GM19035 (cell line): ENCODE measurements around the gene CCDC195.
A peak's percentile ranks its signal among the peaks of the same experiment; 100 is the strongest.
"Not testable (repeated sequence)": the region's sequence is repeated elsewhere in the genome, so short reads cannot be mapped to it uniquely, and the experiment has no call there.

Experiments
- ATAC-seq: cut with Tn5 transposase; IDR thresholded peaks from one replicate; pipeline ENCODE4 v1.9.1; 2021; ENCODE audit not compliant: unreplicated experiment

The CCDC195 gene

GRCh38 chr2:224691563-224691962, 24.6 kb downstream of the CCDC195 start:
- ATAC-seq, result no peak

- no peak for ATAC-seq
These were observed 25.3 kb downstream of the CCDC195 start for GRCh38 chr2:224690868-224691267.

DNA sequence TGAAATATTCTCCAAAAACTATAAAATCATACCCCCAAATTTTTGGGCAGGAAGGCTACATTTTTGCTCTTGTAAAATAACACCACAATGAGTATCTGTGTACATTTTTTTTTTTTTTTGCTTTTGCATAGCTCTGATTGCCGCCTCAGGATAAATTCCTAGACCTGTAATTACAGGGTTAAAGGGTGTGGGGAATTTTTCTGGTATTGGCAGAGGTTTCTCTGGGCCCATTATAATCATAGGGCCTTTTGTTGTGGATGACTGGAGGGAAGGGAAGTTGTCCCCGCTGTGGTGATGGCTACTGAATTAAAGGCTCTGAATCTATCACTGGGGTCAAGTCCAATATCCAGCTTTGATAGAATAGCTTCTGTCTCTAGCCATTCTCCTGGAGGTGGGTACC, 26.6 kb downstream of the CCDC195 start:
- no peak for ATAC-seq

DNA sequence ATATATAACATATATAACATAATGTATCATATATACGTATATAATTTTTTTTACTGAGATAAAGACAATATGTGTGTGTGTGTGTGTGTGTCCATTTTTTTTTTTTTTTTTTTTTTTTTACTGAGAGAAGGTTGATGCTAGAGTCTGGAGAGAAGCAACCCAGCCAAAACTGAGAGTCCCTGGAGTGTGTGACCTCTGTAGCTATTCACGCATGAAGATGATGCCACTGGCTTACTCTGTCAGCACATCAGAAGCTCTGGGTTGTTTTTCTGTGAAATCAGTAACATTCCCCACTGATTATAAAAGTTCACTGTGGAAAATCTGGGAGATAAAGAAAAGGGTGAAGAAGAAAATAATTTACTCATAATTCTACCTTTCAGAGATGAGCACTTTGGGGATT, 27.2 kb downstream of the CCDC195 start:
- no peak for ATAC-seq

DNA sequence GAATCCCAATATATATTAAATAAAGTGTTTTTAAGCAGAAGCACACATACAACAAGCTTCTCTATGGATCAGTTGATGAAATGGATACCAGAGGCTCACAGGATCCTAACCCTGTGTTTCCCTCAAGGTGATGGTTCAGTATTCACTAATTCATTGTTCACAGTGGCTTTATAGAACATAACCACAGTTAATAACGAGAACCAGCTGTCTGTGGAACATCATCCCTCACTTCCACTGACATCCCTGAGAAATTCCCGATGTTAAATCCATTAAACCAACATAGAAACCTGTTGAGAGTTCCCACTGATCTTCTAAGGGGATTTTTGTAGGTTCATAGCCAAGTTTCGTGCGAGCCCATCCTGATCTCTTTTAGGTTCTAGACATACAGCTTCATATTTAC, 29.0 kb downstream of the CCDC195 start:
- ATAC-seq, result no peak

DNA sequence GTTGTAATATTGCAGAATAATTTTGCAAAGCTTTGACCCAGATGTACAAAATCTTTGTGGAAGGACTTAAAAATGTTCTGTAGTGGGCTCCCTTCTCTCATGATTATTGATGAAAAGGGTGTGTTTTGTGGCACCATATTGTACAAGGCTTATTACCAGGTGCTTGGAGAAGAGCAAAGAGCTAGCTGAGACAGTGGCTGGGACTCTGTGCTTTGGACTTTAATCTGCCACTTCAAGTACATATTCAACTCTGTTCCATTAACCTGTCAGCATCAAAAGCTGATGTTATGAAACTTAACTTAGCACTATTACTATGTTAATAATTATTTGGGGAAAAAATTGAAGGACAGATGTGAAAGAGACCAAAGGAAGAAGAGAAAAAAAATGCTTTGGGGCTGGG, 31.0 kb downstream of the CCDC195 start:
- no peak for ATAC-seq

DNA sequence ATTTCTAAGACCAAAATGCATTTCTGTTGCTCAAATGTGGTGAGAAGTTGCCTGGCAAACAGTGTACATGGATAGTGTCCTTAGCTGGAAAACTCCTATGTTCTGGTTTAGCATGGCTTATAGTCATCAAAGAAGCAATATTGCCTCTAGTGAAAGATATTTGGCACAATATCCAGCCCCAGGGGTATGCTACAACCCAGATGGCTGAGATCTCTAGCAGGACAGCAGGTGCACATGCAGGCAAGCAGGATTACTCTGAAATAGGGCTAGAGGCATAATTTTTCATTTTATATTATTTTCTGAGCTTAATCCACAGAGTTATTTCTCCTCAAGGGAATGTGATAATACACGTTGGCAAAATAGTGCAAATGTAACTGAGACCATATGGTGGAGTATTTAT, 34.0 kb downstream of the CCDC195 start:
- no peak for ATAC-seq

GRCh38 chr2:224671731-224672130, 44.4 kb downstream of the CCDC195 start:
- no peak for ATAC-seq

- no peak for ATAC-seq
These were observed 46.0 kb downstream of the CCDC195 start for GRCh38 chr2:224670203-224670602.

DNA sequence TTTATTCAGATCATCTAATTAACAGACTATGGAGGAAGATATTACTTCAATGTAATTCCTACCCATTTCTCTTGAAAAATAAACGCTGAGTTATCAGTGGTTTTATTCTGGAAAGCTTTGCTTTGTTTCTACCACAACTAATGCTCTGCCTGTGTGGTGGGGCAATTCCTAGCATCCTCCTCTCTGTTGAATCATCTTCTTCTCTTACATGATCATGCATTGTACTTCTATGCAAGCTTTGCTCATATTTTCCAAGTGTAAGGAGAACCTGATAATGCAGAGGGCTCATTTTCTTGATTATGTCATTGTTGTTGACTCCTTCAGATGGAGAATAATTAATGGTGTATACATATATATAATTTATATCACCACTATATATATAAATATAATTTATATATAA, 46.7 kb downstream of the CCDC195 start:
- ATAC-seq, result no peak

- no peak for ATAC-seq
These were observed 47.8 kb downstream of the CCDC195 start for GRCh38 chr2:224668123-224668909.

- ATAC-seq, result peak; percentile 93
These were observed 49.1 kb downstream of the CCDC195 start for GRCh38 chr2:224666951-224667553.

DNA sequence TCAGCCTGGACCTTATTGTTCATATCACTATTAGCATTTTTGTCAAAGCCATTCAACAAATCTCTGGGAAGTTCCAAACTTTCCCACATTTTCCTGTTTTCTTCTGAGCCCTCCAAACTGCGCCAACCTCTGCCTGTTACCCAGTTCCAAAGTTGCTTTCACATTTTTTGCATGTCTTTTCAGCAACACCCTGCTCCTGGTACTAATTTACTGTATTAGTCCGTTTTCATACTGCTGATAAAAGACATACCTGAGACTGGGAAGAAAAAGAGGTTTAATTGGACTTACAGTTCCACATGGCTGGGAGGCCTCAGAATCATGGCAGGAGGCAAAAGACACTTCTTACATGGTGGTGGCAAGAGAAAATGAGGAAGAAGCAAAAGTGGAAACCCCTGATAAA, 52.8 kb downstream of the CCDC195 start:
- not testable (repeated sequence) for ATAC-seq

- not testable (repeated sequence) for ATAC-seq
These were observed 54.5 kb downstream of the CCDC195 start for GRCh38 chr2:224661708-224662107.

- ATAC-seq, result no peak
These were observed 56.5 kb downstream of the CCDC195 start for GRCh38 chr2:224659714-224660113.

DNA sequence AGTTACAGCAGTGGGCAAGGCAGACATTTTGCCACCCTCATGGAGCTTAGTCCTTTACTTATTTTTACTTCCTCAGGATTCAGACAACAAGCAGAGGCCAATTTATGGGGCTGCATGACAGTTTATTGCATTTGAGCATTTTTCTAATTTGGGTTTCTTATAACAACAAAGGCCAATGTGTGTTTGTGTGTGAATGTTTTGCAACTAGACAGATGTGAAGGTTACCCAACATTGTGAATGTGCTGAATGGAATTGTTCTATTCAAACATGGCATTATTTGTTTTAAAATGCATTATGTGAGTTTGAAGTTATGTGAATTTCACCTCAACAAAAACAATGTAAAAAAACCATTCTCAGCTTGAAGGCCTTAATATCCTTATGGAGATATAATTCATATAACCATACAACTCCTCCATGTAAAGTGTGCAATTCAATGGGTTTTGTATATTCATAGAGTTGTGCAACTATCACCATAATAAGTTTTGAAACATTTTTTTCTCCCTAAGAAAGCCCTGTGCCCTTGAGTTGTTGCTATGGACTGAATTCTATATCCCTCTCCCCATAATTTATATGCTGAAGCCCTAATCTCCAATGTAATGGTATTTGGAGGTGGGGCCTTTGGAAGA, 57.3 kb downstream of the CCDC195 start:
- no peak for ATAC-seq

GRCh38 chr2:224657349-224657748, 58.8 kb downstream of the CCDC195 start:
- ATAC-seq, result no peak

GRCh38 chr2:224655006-224655537, 61.1 kb downstream of the CCDC195 start:
- ATAC-seq, result no peak
